Suppressor macrophage treated with lipopolysaccharide for 1 hour (primary cell): ENCODE results near the gene SCAP.

Experiments used
- DNase-seq, 3 donors: peaks; one replicate each; pipeline ENCODE4 v3.0.0-alpha.2; 2020 to 2022

The SCAP gene

DNA sequence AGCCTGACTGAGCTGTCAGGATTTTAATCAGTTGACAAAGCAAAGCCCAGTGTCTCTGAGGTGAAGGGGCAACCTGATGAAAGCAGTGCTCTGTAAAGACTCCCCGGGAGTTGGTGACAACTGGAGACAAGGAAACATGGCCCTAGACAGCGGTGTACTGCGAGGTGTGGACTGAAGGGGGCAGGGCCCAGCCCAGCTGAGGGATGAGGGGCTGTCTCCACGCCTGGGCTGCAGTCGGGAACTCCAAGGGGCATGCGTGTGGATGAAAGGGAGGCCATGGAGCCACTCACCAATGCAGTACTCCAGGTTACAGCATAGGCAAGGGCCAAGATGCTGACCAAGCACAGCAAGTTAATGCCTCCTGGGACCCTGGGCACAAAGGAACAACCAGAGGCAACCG is 45.1 kb downstream of the SCAP start:
- DNase-seq: no peak

DNA sequence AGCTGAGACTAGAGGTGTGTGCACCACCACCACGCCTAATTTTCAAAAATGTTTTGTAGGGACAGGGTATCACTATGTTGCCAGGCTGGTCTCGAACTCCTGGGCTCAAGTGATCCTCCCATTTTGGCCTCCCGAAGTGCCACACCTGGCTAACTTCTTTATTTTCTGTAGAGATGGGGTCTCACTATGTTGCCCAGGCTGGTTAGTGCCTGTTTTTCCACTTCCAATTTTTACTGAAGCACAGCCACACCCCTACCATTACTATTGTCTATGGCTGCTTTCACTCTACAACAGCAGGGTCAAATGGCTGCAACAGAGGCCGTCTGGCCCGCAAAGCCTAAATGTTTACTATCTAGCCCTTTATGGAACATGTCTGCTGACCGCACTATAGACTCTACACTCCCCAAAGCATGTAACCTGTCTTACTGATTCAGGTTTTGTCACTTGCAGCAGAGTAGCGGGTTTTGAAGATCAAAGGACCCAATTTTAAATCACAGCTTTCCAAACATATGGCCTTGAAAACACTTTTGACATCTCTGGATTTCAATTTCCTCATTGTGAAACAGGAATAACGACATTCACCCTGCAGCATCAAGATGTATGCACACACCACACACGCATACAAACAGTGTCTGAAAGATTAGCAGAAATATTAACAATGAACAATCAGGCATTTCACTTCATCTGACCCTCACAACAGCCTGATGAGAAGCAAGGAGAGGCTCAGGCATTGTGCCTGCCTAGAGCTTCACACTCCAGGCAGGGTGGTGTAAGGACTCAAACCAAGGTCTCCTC is 46.1 kb downstream of the SCAP start:
- DNase-seq: no peak

DNA sequence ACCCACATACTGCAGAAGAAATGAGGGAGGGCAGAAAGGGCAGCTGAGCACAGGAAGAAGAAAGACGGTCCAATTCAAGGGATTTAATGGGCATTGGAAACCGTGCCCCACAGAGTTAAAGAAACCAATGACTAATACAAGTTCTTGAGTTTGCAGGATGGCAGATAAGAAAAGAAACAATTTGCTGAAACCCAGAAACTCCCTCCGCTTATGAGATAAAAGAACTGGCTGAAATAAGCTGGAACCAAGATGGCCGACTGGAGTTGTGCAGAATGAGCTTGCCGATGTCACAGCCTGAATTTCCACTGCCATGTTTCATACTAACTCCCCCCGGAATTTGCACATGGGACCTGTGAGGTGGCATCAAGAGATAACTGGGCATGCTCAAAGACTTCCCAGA is 47.1 kb downstream of the SCAP start:
- DNase-seq: no peak

DNA sequence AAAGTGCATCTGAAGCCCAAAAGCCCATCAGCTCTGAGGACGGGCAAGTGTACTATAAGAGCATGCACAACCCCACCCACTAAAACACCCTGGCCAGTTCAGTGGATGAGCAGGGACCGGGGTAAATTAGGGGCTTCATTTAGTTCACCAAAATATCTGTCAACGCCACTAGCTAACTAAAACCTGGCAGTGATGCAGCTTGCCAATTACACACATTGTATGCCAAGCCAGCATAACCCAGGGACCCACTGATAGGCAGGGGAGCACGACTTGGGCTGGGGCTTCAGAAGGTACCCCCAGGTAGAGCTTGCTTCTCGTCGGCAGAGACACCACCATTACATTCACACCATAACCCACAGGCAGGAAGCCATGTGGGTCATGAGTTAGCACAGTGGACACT is 47.9 kb downstream of the SCAP start:
- no peak for DNase-seq

DNA sequence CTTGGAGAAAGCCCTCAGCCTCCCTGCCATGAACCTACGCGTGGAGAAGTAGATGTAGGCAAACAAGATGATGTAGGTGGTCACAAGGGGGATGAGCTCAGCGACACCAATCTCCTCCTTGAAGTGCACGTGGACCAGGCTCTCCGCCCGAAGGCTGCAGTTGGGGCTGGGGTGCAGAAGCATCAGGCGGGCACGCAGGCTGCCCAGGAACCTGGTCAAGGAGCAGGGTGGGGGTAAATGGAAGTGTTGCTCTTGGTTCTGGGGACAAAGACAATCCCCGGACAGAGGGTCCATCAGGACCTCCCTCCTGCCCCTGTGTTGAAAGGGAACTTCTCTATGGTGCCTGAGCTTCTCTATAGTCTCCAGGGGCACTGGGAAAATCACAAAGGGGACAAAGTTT is 49.8 kb downstream of the SCAP start:
- no peak for DNase-seq

DNA sequence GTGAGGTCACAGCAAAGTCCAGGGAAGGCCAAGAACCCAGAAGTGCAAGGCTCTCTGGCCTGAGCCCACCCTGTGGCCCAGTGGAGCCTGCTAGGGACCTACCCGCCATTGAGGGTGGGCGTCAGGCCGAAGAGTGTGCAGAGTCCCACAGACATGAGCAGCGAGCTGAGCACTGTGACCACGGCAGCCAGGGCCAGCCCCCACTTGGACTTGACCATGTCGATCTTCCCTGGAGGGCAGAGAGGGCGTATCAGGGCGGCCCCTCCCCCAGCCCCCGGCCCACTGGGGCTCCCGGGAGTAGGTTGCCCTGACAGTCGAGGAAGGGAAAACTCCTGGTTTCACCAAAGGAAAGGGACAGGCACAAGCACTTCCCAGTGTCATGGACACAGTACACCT is 50.4 kb downstream of the SCAP start:
- DNase-seq: no peak

DNA sequence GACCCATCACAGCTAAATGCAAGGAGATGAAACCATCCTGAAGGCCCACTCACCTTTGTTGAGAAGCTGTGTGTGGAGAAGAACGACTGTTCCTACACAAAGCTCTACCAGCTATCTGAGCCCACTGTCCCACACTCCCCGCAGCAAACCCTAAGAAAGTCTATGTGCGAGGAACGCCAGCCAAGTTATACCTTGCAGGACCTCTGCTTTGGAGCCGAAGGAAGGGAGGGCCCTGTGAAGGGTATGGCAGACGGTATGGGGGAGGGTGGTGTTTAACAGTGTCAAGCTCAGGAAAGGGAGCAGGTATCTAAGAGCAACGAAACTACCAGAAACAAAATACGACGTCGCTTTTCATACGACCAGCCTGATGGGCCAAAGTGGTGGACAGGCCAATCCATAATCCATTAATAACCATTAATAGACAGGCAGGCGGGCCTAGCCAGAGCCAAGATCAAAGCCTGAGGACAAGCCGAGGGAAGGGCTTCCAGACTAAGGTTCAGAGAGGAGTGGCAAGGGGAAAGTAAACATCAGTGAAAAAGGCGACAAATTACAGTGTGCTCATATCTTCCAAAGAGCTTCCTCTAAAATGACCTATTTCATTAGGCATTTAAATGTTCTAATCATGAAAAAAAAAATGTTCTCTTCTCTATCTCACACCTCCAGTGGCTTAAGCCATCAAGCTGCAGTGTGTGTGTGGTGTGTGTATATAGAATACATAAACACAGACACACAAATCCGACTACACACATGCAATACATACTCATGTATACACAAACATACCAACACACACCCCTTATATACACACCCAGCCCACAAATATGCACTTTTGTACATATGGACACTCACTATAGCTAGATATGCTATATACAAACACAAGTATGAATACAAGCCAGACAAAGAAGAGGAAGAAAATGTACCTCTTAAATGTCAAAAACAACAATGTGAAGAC is 51.0 kb downstream of the SCAP start:
- DNase-seq: no peak

DNA sequence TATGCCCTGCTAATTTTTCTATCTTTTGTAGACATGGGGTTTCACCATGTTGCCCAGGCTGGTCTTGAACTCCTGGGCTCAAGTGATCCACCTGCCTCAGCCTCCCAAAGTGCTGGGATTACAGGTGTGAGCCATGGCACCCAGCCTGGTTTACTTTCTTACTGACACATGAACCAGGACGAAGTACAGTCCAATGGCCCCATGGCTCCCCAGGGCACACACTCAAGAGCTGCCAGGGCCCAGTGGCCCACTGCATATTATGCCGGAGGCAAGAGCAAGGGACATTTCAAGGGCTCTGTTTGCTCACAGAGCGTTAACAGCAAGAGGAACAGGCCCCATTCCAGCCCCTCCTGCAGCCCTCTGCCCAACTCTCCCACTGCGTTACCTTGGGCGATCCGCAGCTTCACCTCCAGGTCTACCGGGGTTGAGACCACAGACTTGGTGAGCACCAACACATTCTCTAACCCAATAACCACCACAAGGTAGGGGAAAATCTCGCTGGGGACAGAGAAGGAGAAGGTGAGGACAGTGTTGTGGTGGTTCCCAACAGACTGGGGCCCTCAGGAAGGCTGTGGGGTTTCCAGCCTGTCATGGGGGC is 52.1 kb downstream of the SCAP start:
- no peak for DNase-seq

DNA sequence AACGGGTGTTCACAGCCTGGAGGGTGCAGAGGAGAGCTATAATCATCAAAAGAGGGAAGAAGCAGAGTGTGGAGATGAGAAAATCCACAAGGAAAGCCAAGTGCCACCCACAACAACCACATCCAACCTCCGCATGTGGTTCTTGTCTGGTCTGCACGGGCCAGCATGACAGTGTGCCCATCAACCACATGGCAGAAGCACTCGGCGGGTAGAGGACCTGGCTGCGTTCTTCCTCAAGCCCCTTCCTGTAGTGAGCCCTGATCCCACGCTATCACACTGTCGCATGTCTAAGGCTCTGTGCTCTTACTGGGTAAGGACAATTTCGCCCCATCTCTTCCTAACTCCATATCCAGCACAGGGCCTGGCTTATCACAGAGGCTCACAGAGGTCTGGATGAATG is 53.0 kb downstream of the SCAP start:
- DNase-seq: no peak

DNA sequence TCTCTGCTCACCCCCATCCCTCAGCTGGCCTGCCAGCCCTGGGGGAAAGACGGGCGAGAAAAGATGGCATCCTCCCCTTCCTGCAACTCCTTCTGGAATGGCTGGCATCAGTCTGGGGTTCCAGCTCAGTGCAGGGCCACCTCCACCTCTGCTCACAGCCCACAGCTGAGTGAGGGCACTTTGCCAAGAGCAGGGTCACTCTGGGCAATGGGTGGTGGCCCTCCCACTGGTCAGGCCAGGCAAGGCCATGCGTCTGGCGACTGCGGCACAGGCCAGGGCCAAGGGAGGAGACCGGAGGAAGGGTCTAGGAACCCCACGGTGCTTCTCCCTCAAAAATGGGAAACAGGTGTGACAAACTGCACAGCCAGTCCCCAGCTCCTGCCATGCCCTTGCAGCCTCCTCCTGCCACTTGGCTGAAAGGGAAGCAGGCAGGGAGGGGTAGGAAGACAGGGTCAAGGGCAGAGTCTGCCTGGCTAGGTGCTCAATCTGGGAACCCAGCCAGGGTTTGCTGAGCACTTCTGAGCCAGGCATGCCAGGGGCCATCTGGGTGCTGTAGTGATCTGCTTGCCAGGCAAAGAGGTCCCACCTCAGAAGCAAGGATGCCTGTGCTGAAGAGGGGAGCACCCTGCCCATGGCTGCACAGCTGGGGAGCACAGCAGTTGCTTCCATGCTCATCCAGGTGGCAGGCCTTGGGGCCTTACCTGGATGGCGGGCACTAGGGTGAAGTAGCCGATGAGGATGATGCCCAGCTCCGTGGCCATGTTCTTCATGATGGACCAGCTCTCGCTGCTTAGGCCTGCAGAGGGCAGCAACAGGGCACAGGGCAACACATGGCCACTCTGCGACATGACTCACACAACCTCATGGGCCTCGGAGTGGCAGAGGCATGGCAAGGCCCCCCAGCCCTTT is 53.7 kb downstream of the SCAP start:
- peak; percentile 53 to 61 (median 57) for DNase-seq

DNA sequence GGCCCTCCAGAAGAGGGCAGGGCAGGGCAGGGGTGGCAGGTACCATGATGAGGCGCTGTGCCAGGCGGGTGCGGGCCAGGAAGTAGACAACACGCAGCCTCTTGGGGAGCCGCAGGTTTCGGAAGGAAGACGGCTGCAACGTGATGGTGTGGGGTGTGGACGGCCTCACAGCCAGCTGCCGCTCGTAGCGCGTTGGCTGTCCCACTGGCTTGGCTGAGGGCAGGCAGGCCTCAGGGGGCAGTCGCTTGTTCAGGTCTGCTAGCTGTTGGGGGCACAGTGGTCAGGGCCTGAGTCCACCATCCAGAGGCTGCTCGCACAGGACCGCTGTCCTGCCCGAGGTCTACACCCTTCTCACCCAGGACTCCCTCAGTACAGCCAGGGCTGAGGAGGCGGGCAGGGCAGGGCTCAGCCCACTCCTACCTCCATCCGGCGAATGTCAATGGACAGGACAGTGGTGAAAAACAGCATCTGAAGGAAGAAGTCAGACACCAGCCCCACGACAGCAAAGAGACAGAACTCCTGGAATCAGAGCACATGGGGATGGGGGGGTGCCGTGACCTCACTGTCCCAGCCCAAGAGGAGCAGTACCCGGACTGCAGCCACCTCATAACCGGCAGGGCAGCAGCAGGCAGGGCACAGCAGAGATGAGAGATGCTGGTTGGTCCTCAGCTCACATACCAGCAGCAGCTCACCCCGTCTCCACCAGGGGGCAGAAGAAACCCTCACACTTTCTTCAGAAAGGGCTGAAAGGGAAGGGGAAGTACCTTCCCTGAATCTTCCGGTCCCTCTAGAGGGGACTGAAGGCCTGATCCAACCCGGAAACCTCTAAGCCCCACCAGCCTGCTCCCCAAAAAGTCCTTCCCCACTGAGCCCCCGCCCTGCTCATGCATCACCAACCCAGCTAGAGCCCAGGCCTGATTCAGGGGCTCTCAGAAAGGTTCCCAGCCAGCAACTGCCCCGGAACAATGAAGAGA is 54.9 kb downstream of the SCAP start:
- DNase-seq: peak; percentile 93 to 94 (median 93)

DNA sequence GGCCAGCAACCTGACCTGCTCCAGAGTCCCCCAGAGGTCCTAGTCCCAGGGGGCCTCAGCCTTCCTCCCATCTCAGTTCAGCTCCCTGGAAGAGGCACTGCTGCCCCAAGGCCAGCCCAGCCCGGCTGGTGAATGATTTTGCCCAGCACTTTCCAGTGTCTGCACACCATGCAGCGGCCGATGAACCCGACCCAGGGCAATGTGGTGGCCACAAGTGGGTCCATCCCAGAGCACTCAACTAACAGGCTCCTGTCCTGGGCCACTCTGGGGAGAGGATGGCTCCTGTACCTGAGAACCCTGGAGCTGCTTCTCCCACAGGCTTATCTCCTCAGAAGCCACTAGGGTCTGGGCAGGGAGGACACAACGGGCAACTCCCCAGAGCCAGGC is 55.7 kb downstream of the SCAP start:
- DNase-seq: no peak

DNA sequence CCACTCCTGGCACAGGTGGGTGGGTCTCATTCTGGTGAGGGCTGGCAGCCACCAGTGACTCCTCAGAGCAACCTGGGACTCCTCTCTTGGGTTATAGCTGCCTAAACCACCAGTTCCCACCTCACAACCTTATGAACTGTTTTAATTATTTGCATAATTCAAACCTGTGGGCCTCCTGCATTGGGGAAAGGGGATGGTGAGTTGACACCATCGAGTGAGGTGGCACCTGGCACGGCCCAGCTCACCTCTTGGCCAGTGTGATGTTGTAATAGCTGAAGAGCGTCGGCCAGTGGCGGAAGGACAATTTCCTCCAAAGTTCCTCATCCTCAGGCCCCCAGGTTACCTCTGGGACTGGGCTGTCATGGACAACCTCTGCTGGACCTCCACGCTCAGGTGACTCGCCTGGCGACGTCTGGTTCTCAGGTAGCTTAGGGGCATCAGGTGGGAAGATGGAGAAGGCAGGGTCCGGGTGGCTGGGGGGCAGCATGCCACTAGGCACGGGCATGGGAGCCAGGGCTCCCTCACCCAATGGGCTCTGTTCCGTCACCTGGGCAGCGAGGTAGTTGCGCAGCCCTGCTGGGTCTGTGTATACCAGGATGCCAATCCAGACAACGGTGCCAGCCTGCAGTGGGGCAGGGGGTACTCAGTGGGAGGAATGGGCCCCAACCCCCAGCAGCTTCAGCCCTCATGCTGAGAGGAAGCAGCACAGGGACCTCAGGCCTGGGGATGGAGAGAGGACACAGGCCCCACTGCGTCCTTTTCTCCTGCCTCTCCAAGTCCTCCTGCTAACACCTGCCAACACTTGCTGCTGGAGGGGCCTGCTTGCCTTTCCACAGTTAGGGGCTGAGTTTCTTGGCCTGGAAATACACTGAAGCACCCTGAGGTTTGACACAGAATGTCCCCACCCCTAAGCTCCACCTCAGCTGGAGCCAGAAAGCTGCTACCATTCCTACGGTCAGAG is 56.4 kb downstream of the SCAP start:
- no peak for DNase-seq

DNA sequence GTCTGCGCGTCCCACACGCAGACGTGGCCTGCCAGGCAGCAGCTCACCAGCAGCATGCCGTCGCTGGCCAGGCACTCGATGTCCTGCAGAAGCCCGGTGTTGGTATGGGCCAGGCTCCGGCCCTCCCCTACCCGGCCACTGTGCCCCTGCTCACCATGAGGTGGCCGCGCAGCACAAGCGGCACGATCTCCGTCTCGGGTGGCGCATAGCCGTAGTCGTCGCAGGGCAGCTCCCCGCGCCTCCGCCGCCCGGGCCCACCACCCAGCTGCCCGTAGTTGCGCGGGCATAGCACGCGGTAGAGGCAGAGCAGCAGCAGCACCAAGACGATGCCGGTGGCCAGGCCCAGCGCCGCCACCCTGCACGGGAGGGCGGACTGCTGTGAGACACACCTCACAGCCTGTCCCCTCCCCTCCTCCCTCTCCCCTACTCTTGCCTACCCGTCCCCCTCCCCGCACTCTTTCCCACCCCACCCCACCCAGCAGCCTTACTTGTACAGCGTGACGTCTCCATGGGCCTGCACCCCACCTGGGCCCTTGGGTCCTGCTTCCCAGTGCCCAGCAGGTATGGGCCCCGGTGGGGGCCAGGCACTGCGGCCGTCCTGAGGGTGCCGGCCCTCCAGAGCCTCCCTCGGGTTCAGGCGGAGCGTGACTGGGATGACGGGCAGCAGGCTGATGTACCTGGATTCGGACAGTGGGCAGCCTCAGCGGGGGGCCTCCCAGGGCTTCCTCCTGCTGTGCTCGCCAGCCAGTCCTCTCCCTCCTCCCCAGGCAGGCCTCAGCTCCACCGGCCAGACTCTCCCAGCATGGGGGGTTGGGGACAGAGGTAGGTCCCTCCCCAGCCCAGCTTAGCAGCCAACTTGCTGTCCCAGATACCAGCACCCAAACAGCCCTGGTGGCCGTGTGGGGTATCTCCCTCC is 57.3 kb downstream of the SCAP start:
- DNase-seq: no peak

DNA sequence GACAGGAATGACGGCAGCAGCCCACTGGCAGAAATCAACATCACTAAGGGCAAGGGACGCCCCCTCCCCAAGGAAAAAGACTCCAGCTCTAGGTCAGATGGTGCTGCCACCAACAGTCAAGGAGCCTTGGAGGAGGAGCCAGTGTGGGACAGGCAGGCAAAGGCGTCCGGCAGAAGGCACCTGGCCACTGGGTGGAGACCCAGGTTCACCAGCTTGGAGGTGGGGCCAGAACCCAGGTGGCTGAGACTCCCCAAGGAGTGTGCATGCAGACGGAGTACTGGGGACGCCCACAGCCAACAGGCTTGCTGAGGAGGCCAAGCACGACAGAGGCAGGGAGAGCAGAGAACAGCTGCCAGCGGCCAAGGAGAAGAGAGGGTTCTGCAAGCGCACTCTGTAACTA is 59.7 kb downstream of the SCAP start:
- no peak for DNase-seq

DNA sequence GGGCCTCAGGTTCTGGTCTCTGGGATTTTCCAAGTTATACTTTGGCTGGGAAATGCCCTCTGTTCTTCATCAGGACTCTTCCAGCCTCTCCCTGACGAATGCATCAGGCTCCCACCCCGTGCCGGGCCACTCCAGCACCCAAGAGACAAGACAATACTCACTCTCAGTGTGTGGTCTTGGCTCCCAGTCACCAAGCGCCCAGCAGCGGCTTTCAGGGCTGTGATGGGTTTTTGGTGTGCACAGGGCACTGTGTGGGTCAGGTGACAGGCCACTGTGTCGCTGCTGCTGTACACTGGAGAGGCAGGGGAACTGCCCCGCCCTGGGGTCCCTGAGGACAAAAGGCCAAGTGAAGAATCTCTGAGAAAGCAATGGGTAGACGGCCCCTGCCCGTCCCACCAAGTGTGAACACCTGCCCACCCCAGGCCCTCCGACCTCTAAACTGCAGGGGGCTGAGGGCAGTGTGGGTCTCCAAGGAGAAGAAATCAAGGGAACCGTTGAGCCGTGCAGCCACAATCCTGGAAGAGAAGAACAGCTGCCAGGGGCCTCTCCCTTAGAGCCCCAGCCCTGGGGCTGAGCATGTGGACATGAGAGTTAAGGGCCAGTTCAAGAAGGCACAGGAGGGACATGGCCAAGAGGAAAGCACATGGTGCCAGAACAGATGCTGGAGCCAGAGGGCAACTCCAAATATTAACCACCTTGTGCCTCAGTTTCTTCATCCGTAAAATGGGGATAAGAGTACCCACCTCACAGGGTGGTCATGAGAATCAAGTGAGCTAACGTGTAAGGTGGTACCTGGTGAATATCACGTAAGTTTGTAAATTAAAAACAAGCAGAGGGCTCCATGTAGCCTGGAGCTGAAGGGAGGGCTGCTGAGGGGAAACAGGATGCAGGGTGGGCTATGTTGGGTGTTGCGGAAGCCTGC is 60.8 kb downstream of the SCAP start:
- DNase-seq: no peak

DNA sequence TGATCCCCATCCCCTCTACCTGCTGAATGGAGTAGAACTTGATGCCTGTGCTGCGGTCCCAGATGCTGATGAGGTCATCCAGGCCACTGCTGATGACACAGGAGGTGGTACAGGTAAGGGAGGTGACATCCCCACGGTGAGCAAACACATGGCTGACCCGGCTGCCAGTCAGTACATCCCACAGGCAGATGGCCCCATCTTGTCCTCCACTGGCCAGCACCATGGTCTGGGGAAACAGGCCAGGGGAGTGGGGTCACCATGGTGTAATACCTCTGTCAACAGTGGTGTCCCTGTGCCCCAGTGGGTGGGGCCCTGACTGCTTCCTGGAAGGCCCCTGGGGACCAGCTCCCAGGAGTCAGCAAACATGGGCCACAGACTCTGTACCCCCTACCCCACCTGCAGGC is 61.6 kb downstream of the SCAP start:
- no peak for DNase-seq

DNA sequence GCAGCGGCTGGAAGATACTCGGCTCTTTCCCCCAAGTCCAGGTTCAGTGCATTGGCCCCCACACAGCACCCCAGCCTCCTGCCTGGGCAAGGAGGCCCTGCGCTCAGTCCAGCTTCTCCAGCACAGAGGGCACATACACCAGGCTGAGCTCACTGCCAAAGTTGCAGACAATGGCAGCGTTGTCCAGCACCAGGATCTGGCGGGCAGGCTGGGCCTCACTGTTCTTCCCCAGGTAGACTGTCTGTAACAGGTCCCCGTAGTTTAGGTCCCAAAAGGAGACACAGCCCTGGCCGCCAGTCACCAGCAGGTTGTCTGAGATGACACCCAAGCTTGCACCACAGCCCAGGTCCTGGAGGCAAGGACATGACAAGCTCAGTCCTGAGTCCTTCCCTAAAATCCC is 62.0 kb downstream of the SCAP start:
- DNase-seq: no peak
